Ishikawa (cell line): Measurements from ENCODE around the gene HEBP1.

Experiments used
- CEBPB ChIP-seq: IDR thresholded peaks from 2 replicates; pipeline ENCODE4 v1.6.1; 2012
- CREB1 ChIP-seq: IDR thresholded peaks from 2 replicates; pipeline ENCODE4 v1.6.1; 2012; ENCODE audit warnings: low read depth
- EGR1 ChIP-seq: IDR thresholded peaks from 2 replicates; pipeline ENCODE4 v1.6.1; 2012
- EP300 ChIP-seq: IDR thresholded peaks from 2 replicates; pipeline ENCODE4 v1.6.1; 2012; ENCODE audit warnings: borderline replicate concordance
- FOXM1 ChIP-seq: IDR thresholded peaks from 2 replicates; pipeline ENCODE4 v1.6.1; 2012; ENCODE audit warnings: low read depth, borderline replicate concordance
- NFIC ChIP-seq: IDR thresholded peaks from 2 replicates; pipeline ENCODE4 v1.6.1; 2012
- RAD21 ChIP-seq: IDR thresholded peaks from 2 replicates; pipeline ENCODE4 v1.6.1; 2012; ENCODE audit warnings: low read depth
- TAF1 ChIP-seq: IDR thresholded peaks from 2 replicates; pipeline ENCODE4 v1.6.1; 2012; ENCODE audit warnings: low read depth, mild to moderate bottlenecking
- TCF12 ChIP-seq: IDR thresholded peaks from 2 replicates; pipeline ENCODE4 v1.6.1; 2012; ENCODE audit warnings: low read depth
- TEAD4 ChIP-seq: IDR thresholded peaks from 2 replicates; pipeline ENCODE4 v1.6.1; 2012
- YY1 ChIP-seq: IDR thresholded peaks from 2 replicates; pipeline ENCODE4 v1.6.1; 2012; ENCODE audit warnings: low read depth
- ZBTB7A ChIP-seq: IDR thresholded peaks from 2 replicates; pipeline ENCODE4 v1.6.1; 2012; ENCODE audit warnings: low read depth
- TF ChIP-seq, protein P1 (sequence below): IDR thresholded peaks from 2 replicates; pipeline ENCODE4 v1.6.1; 2012
- TF ChIP-seq, protein P2 (sequence below): IDR thresholded peaks from 2 replicates; pipeline ENCODE4 v1.6.1; 2012
- TF ChIP-seq, protein P3 (sequence below): IDR thresholded peaks from 2 replicates; pipeline ENCODE4 v1.6.1; 2012; ENCODE audit warnings: low read depth, mild to moderate bottlenecking

HEBP1 gene

DNA sequence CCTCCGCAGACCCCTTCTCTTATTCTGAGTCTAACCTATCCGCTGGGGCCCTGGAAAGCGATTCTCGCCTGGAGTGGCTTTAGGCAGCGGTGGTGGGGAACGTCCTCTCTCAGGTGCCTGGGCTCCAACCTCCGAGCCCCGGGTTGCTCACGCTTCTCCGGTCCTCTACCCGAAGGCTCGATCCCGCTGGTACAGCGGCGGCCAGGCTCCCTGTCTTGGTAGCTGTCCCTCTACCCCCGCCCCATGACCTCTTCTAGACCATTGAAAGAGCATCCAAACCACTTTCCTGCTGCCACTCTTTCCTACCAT lies 505 bp upstream of the HEBP1 start:
- TF ChIP-seq TCF12 (no peak; the same call in none of the 2 replicates), CREB1 (0 out of 2 replicates have a peak, but pooled peaks have one; percentile 1)

DNA sequence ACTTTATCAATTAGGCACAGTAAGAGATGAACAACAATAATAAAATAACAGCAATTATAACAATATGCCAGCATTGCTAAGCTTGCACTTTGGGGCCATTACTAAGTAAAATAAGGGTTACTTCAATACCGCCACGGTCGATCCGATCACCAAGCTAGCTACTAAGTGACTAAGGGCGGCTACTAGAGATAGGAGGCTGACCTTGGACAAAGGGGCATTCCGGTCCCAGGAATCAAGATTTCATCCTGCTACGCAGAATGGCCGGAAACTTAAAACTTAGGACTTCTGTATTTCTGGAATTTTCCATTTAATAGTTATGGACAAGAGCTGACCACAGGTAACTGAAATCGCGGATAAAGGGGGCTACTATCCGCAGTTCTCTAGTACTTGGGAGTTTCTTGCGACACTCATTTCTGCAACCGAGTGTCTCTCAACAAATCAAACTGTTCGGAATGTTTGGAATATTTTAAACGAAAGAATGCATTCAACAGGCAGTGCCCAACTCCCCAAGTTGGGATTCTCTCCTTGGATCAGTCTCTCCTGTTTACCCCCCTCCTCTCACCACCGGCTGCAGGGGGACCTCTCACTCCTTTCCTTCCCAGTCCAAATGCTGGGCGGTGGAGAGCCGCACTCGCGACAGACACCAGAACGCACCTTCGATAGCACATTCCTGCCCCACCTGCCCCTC lies 650 bp downstream of the HEBP1 start:
- TF ChIP-seq NFIC = no peak
- no peak for TF ChIP-seq TCF12
- no peak for TF ChIP-seq EGR1
- 0 out of 2 replicates have a peak, but pooled peaks have one; percentile 52 for TF ChIP-seq CEBPB
- TF ChIP-seq, protein P1, sequence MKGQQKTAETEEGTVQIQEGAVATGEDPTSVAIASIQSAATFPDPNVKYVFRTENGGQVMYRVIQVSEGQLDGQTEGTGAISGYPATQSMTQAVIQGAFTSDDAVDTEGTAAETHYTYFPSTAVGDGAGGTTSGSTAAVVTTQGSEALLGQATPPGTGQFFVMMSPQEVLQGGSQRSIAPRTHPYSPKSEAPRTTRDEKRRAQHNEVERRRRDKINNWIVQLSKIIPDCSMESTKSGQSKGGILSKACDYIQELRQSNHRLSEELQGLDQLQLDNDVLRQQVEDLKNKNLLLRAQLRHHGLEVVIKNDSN = no peak
- TF ChIP-seq YY1 = no peak
- TF ChIP-seq ZBTB7A = peak; percentile 20; the same call in 1 of the 2 replicates

DNA sequence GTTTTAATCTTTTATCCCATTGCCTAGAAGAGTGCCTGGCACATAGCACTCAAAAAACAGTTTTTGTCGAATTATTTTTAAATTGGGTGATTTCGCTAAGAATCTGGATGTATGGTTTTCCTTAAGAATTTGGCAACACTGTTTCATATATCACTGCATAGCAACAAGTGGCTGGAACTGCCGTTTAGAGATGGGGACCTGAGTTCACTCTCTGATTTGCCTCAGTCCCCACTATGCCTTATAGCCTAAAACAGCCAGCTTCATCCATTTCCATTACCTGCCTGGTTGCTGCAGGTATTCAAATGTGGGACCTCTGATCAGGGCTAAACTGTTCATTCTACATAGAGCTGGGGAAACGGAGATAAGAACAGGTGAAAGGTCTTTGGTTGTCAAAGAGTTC lies 1.8 kb downstream of the HEBP1 start:
- TF ChIP-seq, protein P2, sequence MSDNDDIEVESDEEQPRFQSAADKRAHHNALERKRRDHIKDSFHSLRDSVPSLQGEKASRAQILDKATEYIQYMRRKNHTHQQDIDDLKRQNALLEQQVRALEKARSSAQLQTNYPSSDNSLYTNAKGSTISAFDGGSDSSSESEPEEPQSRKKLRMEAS = no peak
- TF ChIP-seq CREB1 = no peak
- TF ChIP-seq NFIC = no peak
- TF ChIP-seq EGR1 = no peak
- TF ChIP-seq, protein P1 = no peak
- TF ChIP-seq EP300 = no peak
- no peak for TF ChIP-seq TEAD4
- no peak for TF ChIP-seq ZBTB7A
- no peak for TF ChIP-seq CEBPB
- TF ChIP-seq RAD21 = no peak

DNA sequence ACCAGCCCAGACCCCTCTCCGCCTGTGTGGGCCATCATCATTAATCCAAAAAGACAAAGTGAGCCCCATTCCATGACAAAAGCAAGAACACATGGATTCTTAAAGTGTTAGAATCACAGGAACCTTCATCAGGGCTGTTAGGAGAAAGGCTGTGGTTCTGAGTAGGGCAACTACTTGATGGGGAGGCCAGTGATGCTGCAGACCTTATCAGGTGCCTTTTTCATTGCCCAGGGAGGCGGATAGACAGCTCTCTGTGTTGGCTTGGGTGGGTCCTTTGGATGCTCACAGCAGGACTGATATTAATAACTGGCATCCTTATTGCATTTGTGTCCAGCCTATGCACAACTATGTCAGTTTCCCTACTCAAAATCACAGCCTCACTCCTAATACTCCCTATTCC lies 2.3 kb downstream of the HEBP1 start:
- no peak for TF ChIP-seq TAF1
- no peak for TF ChIP-seq TCF12
- no peak for TF ChIP-seq EGR1
- TF ChIP-seq EP300 = no peak
- no peak for TF ChIP-seq CREB1
- no peak for TF ChIP-seq FOXM1
- TF ChIP-seq, protein P3, sequence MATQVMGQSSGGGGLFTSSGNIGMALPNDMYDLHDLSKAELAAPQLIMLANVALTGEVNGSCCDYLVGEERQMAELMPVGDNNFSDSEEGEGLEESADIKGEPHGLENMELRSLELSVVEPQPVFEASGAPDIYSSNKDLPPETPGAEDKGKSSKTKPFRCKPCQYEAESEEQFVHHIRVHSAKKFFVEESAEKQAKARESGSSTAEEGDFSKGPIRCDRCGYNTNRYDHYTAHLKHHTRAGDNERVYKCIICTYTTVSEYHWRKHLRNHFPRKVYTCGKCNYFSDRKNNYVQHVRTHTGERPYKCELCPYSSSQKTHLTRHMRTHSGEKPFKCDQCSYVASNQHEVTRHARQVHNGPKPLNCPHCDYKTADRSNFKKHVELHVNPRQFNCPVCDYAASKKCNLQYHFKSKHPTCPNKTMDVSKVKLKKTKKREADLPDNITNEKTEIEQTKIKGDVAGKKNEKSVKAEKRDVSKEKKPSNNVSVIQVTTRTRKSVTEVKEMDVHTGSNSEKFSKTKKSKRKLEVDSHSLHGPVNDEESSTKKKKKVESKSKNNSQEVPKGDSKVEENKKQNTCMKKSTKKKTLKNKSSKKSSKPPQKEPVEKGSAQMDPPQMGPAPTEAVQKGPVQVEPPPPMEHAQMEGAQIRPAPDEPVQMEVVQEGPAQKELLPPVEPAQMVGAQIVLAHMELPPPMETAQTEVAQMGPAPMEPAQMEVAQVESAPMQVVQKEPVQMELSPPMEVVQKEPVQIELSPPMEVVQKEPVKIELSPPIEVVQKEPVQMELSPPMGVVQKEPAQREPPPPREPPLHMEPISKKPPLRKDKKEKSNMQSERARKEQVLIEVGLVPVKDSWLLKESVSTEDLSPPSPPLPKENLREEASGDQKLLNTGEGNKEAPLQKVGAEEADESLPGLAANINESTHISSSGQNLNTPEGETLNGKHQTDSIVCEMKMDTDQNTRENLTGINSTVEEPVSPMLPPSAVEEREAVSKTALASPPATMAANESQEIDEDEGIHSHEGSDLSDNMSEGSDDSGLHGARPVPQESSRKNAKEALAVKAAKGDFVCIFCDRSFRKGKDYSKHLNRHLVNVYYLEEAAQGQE = no peak

DNA sequence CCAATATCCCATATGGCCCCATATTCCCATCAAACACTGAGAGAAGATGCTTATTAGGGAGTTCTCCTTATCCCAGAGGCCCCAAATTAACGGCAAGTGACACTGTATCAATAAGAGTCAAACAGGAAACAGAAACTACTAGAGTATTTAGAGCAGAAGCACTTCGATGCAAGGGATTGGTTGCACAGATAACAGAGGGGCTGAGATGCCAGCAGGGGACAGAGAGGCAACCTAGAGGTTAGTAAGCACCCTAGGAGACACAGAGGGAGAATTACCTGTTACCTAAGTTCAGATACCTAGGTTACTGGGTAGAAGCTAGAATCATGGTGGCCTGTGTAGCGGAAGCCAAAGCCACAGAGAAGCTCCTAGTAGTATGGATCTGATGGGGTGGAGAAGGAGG lies 2.9 kb downstream of the HEBP1 start:
- TF ChIP-seq TEAD4 = no peak

DNA sequence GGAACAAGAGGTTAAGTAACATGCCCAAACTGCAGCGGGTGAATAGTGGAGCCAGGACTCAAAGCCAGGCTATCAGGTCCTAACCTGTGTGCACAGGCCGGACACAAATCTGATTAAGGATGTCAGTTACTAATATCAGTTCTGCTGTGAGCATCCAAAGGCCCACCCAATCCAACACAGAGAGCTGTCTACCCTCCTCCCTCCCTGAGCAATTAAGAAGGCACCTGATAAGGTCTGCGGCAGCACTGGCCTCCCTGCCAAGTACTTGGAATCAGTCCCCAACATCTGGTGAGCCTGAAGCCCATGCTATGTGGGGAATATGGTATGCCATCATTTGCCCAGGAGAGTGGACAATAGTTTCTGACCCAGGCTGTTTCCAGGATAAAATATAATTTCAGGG lies 3.9 kb downstream of the HEBP1 start:
- TF ChIP-seq NFIC = no peak
- TF ChIP-seq, protein P2 = no peak
- no peak for TF ChIP-seq RAD21
- TF ChIP-seq EP300 = no peak
- TF ChIP-seq, protein P1 = no peak
- no peak for TF ChIP-seq CEBPB
- TF ChIP-seq, protein P3 = no peak
- TF ChIP-seq FOXM1 = no peak
- no peak for TF ChIP-seq YY1
- no peak for TF ChIP-seq TCF12
- TF ChIP-seq TEAD4 = no peak
- no peak for TF ChIP-seq CREB1
- no peak for TF ChIP-seq EGR1
- TF ChIP-seq TAF1 = no peak
- no peak for TF ChIP-seq ZBTB7A
